ENCODE measurements around the gene TSPAN18.

The TSPAN18 gene

GRCh38 chr11:44726283-44727113 is at the start of gene TSPAN18:
TSS of gene TSPAN18 (plus strand) at chr11:44726962. CDS start at chr11:44906417, 179,455 bp downstream.
- DNase-seq: no peak

- no peak for DNase-seq
Measured at GRCh38 chr11:44680982-44681597, 45.7 kb upstream of the TSPAN18 start.

- no peak for DNase-seq
Measured at GRCh38 chr11:44681698-44682097, 45.1 kb upstream of the TSPAN18 start.

GRCh38 chr11:44684859-44685281 is 41.9 kb upstream of the TSPAN18 start:
- no peak for DNase-seq

GRCh38 chr11:44687388-44687787 is 39.4 kb upstream of the TSPAN18 start:
- DNase-seq: no peak

GRCh38 chr11:44689265-44689664 is 37.5 kb upstream of the TSPAN18 start:
- no peak for DNase-seq

- DNase-seq: no peak
Measured at GRCh38 chr11:44690651-44691050, 36.1 kb upstream of the TSPAN18 start.

- no peak for DNase-seq
Measured at GRCh38 chr11:44692460-44692859, 34.3 kb upstream of the TSPAN18 start.

- DNase-seq: no peak
Measured at GRCh38 chr11:44693654-44694119, 33.1 kb upstream of the TSPAN18 start.

GRCh38 chr11:44694443-44694842 is 32.3 kb upstream of the TSPAN18 start:
- DNase-seq: no peak

GRCh38 chr11:44695169-44695833 is 31.5 kb upstream of the TSPAN18 start:
- no peak for DNase-seq

GRCh38 chr11:44698252-44698912 is 28.4 kb upstream of the TSPAN18 start:
- no peak for DNase-seq

GRCh38 chr11:44699497-44700408 is 27.0 kb upstream of the TSPAN18 start:
- no peak for DNase-seq

GRCh38 chr11:44701276-44701675 is 25.5 kb upstream of the TSPAN18 start:
- DNase-seq: no peak

GRCh38 chr11:44702889-44703288 is 23.9 kb upstream of the TSPAN18 start:
- no peak for DNase-seq

- DNase-seq: no peak
Measured at GRCh38 chr11:44707094-44707493, 19.7 kb upstream of the TSPAN18 start.

- no peak for DNase-seq
Measured at GRCh38 chr11:44708009-44708408, 18.8 kb upstream of the TSPAN18 start.

- DNase-seq: no peak
Measured at GRCh38 chr11:44708523-44709280, 18.1 kb upstream of the TSPAN18 start.

- no peak for DNase-seq
Measured at GRCh38 chr11:44709281-44709562, 17.5 kb upstream of the TSPAN18 start.

GRCh38 chr11:44709966-44710365 is 16.8 kb upstream of the TSPAN18 start:
- no peak for DNase-seq

- no peak for DNase-seq
Measured at GRCh38 chr11:44711113-44711786, 15.5 kb upstream of the TSPAN18 start.
